GM23338 (cell line): ENCODE results near the gene ST8SIA1. TPM values are rescaled to one million over a fixed set of nuclear protein-coding genes. Genes with fewer than 3 reads are reported as not detected.

Experiments used
- ATAC-seq: fragments of 200-7000 bp; cut with Tn5 transposase; 3 replicates; pipeline ENCODE4 v1.9.1; 2020
- DNase-seq: peaks from one replicate; pipeline ENCODE4 v3.0.0-alpha.2; 2015; ENCODE audit warnings: low spot score
- H2AFZ ChIP-seq: fragments of 200-600 bp; sonication (generic); 2 replicates; pipeline ENCODE4 v1.8.0; 2016; ENCODE audit warnings: antibody characterized with exemption, mild to moderate bottlenecking, moderate library complexity
- H3F3A ChIP-seq: fragments of 200-600 bp; sonication (generic); replicated peaks from 2 replicates; pipeline ENCODE4 v1.8.0; 2017; ENCODE audit warnings: antibody characterized with exemption, mixed run types, low read depth
- H3K27ac ChIP-seq: fragments of 200-600 bp; sonication (generic); 2 replicates; pipeline ENCODE4 v1.6.1; 2016; ENCODE audit warnings: low read depth
- H3K27me3 ChIP-seq: fragments of 200-600 bp; sonication (generic); 2 replicates; pipeline ENCODE4 v1.8.0; 2016; ENCODE audit warnings: mild to moderate bottlenecking, mixed run types, moderate library complexity; ENCODE audit not compliant: insufficient read depth
- H3K36me3 ChIP-seq: fragments of 200-600 bp; sonication (generic); 2 replicates; pipeline ENCODE4 v1.8.0; 2016; ENCODE audit warnings: mild to moderate bottlenecking; ENCODE audit not compliant: insufficient read depth
- H3K4me1 ChIP-seq: fragments of 200-600 bp; sonication (generic); 2 replicates; pipeline ENCODE4 v1.8.0; 2016; ENCODE audit warnings: mild to moderate bottlenecking, moderate library complexity; ENCODE audit not compliant: insufficient read depth
- H3K4me2 ChIP-seq: fragments of 200-600 bp; sonication (generic); 2 replicates; pipeline ENCODE4 v1.7.1; 2017; ENCODE audit warnings: mixed run types
- H3K4me3 ChIP-seq: fragments of 200-600 bp; sonication (generic); 2 replicates; pipeline ENCODE4 v1.6.1; 2016; ENCODE audit warnings: mixed run types
- H3K79me2 ChIP-seq: fragments of 200-600 bp; sonication (generic); replicated peaks from 2 replicates; pipeline ENCODE4 v1.8.0; 2017; ENCODE audit warnings: mild to moderate bottlenecking; ENCODE audit not compliant: insufficient read depth
- H3K9me2 ChIP-seq: fragments of 200-600 bp; sonication (generic); 2 replicates; pipeline ENCODE4 v1.8.0; 2017; ENCODE audit not compliant: insufficient read depth
- H4K20me1 ChIP-seq: fragments of 200-600 bp; sonication (generic); replicated peaks from 2 replicates; pipeline ENCODE4 v1.8.0; 2017; ENCODE audit warnings: mild to moderate bottlenecking; ENCODE audit not compliant: insufficient read depth
- H3K27ac Mint-ChIP-seq: 2 replicates; pipeline ENCODE4 v1.8.0; 2020; ENCODE audit warnings: inconsistent platforms, mild to moderate bottlenecking, moderate library complexity, mixed read lengths
- H3K27me3 Mint-ChIP-seq: 3 replicates; pipeline ENCODE4 v1.8.0; 2022; ENCODE audit warnings: low read depth, mild to moderate bottlenecking, moderate library complexity, mixed read lengths, inconsistent platforms; ENCODE audit not compliant: insufficient read depth, poor library complexity
- H3K36me3 Mint-ChIP-seq: 3 replicates; pipeline ENCODE4 v1.8.0; 2021; ENCODE audit warnings: low read depth, mild to moderate bottlenecking, inconsistent platforms, moderate library complexity, mixed read lengths
- H3K4me1 Mint-ChIP-seq: 3 replicates; pipeline ENCODE4 v1.8.0; 2020; ENCODE audit warnings: mild to moderate bottlenecking, inconsistent platforms, mixed read lengths
- H3K4me3 Mint-ChIP-seq: 3 replicates; pipeline ENCODE4 v1.8.0; 2021; ENCODE audit warnings: moderate library complexity, mild to moderate bottlenecking, inconsistent platforms, mixed read lengths
- H3K9me3 Mint-ChIP-seq: 3 replicates; pipeline ENCODE4 v1.8.0; 2020; ENCODE audit warnings: moderate library complexity, mild to moderate bottlenecking, inconsistent platforms, mixed read lengths
- EZH2 ChIP-seq: fragments of 200-600 bp; sonication (generic); IDR thresholded peaks from one replicate; pipeline ENCODE4 v1.8.0; 2017; ENCODE audit warnings: antibody characterized with exemption, mild to moderate bottlenecking, low read depth; ENCODE audit not compliant: unreplicated experiment
- EZH2phosphoT487 ChIP-seq: fragments of 200-600 bp; sonication (generic); IDR thresholded peaks from one replicate; pipeline ENCODE4 v1.8.1; 2018; ENCODE audit warnings: antibody characterized with exemption; ENCODE audit not compliant: unreplicated experiment
- JUNB ChIP-seq: IDR thresholded peaks from one replicate; pipeline ENCODE4 v1.6.1; 2016; ENCODE audit warnings: antibody characterized with exemption; ENCODE audit not compliant: unreplicated experiment
- NANOG ChIP-seq: IDR thresholded peaks from 2 replicates; pipeline ENCODE4 v1.6.1; 2016; ENCODE audit warnings: antibody characterized with exemption, borderline replicate concordance
- POLR2AphosphoS5 ChIP-seq: IDR thresholded peaks from 2 replicates; pipeline ENCODE4 v1.6.1; 2016; ENCODE audit warnings: antibody characterized with exemption, low read depth
- ZNF114 ChIP-seq: fragments of 250-450 bp; sonication (Bioruptor Pico); IDR thresholded peaks from 2 replicates; pipeline ENCODE4 v1.5.0; 2020; ENCODE audit warnings: mild to moderate bottlenecking, moderate library complexity
- ZNF331 ChIP-seq: fragments of 250-450 bp; sonication (Bioruptor Pico); IDR thresholded peaks from 2 replicates; pipeline ENCODE4 v1.5.0; 2020; ENCODE audit warnings: low read depth, mild to moderate bottlenecking, moderate library complexity
- polyA plus RNA-seq: library from polyadenylated mRNA; unstranded; fragments of >200 nt; fragmentation: Nextera tagmentation; extraction: Ambion mirVana; gene quantifications from 2 replicates; pipeline ENCODE4 v1.2.1, GENCODE V29; 2016
- total RNA-seq: library from RNA; depleted of rRNA; stranded (reverse); fragments of >200 nt; shearing (Covaris generic); gene quantifications from 2 replicates; pipeline ENCODE4 v1.2.3, GENCODE V29; 2014
- TF ChIP-seq, protein P1 (sequence below): IDR thresholded peaks from one replicate; pipeline ENCODE4 v1.6.1; 2018; ENCODE audit warnings: antibody characterized with exemption; ENCODE audit not compliant: unreplicated experiment
- TF ChIP-seq, protein P2 (sequence below): fragments of 250-450 bp; sonication (Bioruptor Pico); IDR thresholded peaks from 2 replicates; pipeline ENCODE4 v1.5.0; 2020; ENCODE audit warnings: mild to moderate bottlenecking, moderate library complexity
- TF ChIP-seq, protein P3 (sequence below): IDR thresholded peaks from 2 replicates; pipeline ENCODE4 v1.6.1; 2016; ENCODE audit warnings: antibody characterized with exemption

Gene ST8SIA1
- total and polyA plus RNA-seq, 2 experiments from 2014 or later: 2.5 to 5.1 TPM

DNA sequence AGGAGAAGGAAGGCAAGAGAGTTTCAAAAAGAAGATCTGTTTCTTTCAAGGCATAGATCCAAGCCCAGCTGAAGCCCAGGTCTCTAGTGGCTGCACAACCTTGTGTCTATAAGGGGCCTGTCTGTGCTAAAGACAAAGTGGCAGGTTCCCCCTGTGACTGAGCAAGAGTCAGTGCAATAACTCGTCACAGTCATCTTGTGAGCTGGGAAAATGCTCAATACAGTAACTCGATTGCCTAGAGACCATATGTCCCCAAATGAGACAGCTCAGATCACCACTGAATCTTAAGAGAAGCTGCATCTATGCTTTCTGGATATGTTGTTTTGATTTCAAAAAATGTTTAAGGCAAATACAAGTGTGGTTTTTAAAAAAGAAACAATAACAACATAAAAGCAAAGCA is 24.2 kb downstream of the ST8SIA1 start (continued):
- TF ChIP-seq, protein P1, sequence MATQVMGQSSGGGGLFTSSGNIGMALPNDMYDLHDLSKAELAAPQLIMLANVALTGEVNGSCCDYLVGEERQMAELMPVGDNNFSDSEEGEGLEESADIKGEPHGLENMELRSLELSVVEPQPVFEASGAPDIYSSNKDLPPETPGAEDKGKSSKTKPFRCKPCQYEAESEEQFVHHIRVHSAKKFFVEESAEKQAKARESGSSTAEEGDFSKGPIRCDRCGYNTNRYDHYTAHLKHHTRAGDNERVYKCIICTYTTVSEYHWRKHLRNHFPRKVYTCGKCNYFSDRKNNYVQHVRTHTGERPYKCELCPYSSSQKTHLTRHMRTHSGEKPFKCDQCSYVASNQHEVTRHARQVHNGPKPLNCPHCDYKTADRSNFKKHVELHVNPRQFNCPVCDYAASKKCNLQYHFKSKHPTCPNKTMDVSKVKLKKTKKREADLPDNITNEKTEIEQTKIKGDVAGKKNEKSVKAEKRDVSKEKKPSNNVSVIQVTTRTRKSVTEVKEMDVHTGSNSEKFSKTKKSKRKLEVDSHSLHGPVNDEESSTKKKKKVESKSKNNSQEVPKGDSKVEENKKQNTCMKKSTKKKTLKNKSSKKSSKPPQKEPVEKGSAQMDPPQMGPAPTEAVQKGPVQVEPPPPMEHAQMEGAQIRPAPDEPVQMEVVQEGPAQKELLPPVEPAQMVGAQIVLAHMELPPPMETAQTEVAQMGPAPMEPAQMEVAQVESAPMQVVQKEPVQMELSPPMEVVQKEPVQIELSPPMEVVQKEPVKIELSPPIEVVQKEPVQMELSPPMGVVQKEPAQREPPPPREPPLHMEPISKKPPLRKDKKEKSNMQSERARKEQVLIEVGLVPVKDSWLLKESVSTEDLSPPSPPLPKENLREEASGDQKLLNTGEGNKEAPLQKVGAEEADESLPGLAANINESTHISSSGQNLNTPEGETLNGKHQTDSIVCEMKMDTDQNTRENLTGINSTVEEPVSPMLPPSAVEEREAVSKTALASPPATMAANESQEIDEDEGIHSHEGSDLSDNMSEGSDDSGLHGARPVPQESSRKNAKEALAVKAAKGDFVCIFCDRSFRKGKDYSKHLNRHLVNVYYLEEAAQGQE: no peak
- TF ChIP-seq ZNF114 (CRISPR knock-in tag) (no peak), EZH2 (no peak), ZNF331 (CRISPR knock-in tag) (no peak), POLR2AphosphoS5 (no peak)
- TF ChIP-seq, protein P2, sequence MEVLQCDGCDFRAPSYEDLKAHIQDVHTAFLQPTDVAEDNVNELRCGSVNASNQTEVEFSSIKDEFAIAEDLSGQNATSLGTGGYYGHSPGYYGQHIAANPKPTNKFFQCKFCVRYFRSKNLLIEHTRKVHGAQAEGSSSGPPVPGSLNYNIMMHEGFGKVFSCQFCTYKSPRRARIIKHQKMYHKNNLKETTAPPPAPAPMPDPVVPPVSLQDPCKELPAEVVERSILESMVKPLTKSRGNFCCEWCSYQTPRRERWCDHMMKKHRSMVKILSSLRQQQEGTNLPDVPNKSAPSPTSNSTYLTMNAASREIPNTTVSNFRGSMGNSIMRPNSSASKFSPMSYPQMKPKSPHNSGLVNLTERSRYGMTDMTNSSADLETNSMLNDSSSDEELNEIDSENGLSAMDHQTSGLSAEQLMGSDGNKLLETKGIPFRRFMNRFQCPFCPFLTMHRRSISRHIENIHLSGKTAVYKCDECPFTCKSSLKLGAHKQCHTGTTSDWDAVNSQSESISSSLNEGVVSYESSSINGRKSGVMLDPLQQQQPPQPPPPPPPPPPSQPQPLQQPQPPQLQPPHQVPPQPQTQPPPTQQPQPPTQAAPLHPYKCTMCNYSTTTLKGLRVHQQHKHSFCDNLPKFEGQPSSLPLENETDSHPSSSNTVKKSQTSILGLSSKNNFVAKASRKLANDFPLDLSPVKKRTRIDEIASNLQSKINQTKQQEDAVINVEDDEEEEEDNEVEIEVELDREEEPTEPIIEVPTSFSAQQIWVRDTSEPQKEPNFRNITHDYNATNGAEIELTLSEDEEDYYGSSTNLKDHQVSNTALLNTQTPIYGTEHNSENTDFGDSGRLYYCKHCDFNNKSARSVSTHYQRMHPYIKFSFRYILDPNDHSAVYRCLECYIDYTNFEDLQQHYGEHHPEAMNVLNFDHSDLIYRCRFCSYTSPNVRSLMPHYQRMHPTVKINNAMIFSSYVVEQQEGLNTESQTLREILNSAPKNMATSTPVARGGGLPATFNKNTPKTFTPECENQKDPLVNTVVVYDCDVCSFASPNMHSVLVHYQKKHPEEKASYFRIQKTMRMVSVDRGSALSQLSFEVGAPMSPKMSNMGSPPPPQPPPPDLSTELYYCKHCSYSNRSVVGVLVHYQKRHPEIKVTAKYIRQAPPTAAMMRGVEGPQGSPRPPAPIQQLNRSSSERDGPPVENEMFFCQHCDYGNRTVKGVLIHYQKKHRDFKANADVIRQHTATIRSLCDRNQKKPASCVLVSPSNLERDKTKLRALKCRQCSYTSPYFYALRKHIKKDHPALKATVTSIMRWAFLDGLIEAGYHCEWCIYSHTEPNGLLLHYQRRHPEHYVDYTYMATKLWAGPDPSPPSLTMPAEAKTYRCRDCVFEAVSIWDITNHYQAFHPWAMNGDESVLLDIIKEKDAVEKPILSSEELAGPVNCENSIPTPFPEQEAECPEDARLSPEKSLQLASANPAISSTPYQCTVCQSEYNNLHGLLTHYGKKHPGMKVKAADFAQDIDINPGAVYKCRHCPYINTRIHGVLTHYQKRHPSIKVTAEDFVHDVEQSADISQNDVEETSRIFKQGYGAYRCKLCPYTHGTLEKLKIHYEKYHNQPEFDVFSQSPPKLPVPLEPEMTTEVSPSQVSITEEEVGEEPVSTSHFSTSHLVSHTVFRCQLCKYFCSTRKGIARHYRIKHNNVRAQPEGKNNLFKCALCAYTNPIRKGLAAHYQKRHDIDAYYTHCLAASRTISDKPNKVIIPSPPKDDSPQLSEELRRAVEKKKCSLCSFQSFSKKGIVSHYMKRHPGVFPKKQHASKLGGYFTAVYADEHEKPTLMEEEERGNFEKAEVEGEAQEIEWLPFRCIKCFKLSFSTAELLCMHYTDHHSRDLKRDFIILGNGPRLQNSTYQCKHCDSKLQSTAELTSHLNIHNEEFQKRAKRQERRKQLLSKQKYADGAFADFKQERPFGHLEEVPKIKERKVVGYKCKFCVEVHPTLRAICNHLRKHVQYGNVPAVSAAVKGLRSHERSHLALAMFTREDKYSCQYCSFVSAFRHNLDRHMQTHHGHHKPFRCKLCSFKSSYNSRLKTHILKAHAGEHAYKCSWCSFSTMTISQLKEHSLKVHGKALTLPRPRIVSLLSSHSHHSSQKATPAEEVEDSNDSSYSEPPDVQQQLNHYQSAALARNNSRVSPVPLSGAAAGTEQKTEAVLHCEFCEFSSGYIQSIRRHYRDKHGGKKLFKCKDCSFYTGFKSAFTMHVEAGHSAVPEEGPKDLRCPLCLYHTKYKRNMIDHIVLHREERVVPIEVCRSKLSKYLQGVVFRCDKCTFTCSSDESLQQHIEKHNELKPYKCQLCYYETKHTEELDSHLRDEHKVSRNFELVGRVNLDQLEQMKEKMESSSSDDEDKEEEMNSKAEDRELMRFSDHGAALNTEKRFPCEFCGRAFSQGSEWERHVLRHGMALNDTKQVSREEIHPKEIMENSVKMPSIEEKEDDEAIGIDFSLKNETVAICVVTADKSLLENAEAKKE (CRISPR knock-in tag): no peak

DNA sequence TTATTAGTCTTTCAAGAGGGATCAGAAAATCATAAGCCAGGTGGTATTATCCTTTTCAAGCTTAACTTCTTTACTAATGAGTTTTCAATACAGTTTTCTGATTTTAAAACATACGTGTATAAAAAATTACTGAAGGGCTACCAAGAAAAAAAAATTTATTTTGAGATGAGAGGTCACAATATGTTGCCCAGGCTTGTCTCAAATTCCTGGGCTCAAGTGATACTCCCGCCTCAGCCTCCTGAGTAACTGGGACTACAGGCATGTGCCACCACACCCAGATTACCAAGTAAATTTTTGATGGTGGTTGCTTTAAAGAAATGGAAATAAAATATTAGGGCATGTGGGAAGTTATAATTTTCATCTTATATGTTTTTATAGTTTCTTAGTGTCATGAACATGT is 26.7 kb downstream of the ST8SIA1 start:
- peaks cover 9% of the 10 kb centered on the region for H3K9me3 Mint-ChIP-seq
- Histone ChIP-seq H3F3A (no peaks in the 10 kb centered on the region), H2AFZ (no peak overlapping the region), H3K79me2 (no peaks in the 10 kb centered on the region), H4K20me1 (no peaks in the 10 kb centered on the region), H3K4me3 (no peak overlapping the region), H3K4me2 (no peak overlapping the region), H3K27me3 (no peaks in the 10 kb centered on the region), H3K9me2 (peaks cover 8% of the 10 kb centered on the region), H3K36me3 (no peaks in the 10 kb centered on the region), H3K4me1 (peaks cover 7% of the 10 kb centered on the region), H3K27ac (no peak overlapping the region)
- peaks cover 10% of the 10 kb centered on the region for H3K36me3 Mint-ChIP-seq
- no peaks in the 10 kb centered on the region for H3K27me3 Mint-ChIP-seq
- H3K27ac Mint-ChIP-seq: no peak overlapping the region
- DNase-seq (no peak), ATAC-seq (no peak)
- H3K4me3 Mint-ChIP-seq: no peak overlapping the region
- peaks cover 2% of the 10 kb centered on the region; the same call in 2 of the 3 replicates for H3K4me1 Mint-ChIP-seq
- TF ChIP-seq, protein P1: no peak
- no peak for TF ChIP-seq POLR2AphosphoS5
- TF ChIP-seq EZH2: no peak
- TF ChIP-seq EZH2phosphoT487: no peak
- TF ChIP-seq NANOG: no peak
- TF ChIP-seq, protein P3, sequence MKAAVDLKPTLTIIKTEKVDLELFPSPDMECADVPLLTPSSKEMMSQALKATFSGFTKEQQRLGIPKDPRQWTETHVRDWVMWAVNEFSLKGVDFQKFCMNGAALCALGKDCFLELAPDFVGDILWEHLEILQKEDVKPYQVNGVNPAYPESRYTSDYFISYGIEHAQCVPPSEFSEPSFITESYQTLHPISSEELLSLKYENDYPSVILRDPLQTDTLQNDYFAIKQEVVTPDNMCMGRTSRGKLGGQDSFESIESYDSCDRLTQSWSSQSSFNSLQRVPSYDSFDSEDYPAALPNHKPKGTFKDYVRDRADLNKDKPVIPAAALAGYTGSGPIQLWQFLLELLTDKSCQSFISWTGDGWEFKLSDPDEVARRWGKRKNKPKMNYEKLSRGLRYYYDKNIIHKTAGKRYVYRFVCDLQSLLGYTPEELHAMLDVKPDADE: no peak
- TF ChIP-seq ZNF114 (CRISPR knock-in tag): no peak
- TF ChIP-seq JUNB: no peak
